Peyer's patch (tissue), 4 donors: ENCODE measurements around the gene VSIR. TPM values are rescaled to one million over a fixed set of nuclear protein-coding genes. Genes with fewer than 3 reads are reported as not detected.

Source experiments
- DNase-seq, 3 donors: peaks; one replicate each; pipeline ENCODE4 v3.0.0-alpha.2; 2017 to 2019
- H3K27ac ChIP-seq, 4 donors: fragments of 200-600 bp; sonication (generic); one replicate each; pipeline ENCODE4 v1.5.1; 2016 to 2019
- H3K27me3 ChIP-seq, 2 donors: fragments of 200-600 bp; sonication (generic); one replicate each; pipeline ENCODE4 v1.5.1; 2019
- H3K36me3 ChIP-seq, 3 donors: fragments of 200-600 bp; sonication (generic); one replicate each; pipeline ENCODE4 v1.5.1; 2016 to 2019
- H3K4me1 ChIP-seq, 4 donors: fragments of 200-600 bp; sonication (generic); one replicate each; pipeline ENCODE4 v1.5.1; 2016 to 2019
- H3K4me3 ChIP-seq, 4 donors: fragments of 200-600 bp; sonication (generic); 1 replicate in 3 of 4; 2 replicates in 1 of 4; pipeline ENCODE4 v1.5.1; 2016 to 2019; ENCODE audit warnings: mild to moderate bottlenecking in 1 of 4
- H3K9me3 ChIP-seq, 4 donors: fragments of 200-600 bp; sonication (generic); one replicate each; pipeline ENCODE4 v1.5.1; 2016 to 2019; ENCODE audit warnings: mild to moderate bottlenecking in 1 of 4
- POLR2A ChIP-seq, 2 donors: fragments of 450-650 bp; IDR thresholded peaks; one replicate each; pipeline ENCODE4 v1.5.1; 2017; ENCODE audit warnings: antibody characterized with exemption in 2 of 2, mild to moderate bottlenecking in 2 of 2, moderate library complexity in 2 of 2
- total RNA-seq, 4 donors: library from RNA; depleted of rRNA; stranded (reverse); fragments of >200 nt; gene quantifications; one replicate each; pipeline ENCODE4 v1.1.0, GENCODE V29; 2016
- TF ChIP-seq, protein P1 (sequence below), 6 experiments: fragments of 450-650 bp in 4 of 6; fragments of 200-600 bp in 2 of 6; sonication (generic) in 1 of 6; IDR thresholded peaks; one replicate each; pipeline ENCODE4 v1.5.1; 2017 to 2019; ENCODE audit warnings: antibody characterized with exemption in 6 of 6, mild to moderate bottlenecking in 3 of 6, moderate library complexity in 1 of 6

The VSIR gene
- total RNA-seq, 4 donors from 2014 or later: 38.0 to 169 (median 127) TPM

DNA sequence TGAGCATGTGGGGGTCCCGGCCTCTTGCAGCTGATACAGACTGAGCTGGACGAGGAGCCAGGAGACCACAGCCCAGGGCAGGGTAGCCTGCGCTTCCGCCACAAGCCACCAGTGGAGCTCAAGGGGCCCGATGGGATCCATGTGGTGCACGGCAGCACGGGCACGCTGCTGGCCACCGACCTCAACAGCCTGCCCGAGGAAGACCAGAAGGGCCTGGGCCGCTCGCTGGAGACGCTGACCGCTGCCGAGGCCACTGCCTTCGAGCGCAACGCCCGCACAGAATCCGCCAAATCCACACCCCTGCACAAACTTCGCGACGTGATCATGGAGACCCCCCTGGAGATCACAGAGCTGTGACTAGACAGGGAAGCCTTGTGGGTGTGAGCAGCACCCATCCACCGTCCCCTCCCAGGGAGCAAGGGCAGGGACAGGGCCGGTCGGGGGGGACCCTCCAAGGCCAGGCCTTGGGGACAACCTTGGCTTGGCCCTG lies 41.6 kb upstream of the VSIR start:
- TF ChIP-seq, protein P1, sequence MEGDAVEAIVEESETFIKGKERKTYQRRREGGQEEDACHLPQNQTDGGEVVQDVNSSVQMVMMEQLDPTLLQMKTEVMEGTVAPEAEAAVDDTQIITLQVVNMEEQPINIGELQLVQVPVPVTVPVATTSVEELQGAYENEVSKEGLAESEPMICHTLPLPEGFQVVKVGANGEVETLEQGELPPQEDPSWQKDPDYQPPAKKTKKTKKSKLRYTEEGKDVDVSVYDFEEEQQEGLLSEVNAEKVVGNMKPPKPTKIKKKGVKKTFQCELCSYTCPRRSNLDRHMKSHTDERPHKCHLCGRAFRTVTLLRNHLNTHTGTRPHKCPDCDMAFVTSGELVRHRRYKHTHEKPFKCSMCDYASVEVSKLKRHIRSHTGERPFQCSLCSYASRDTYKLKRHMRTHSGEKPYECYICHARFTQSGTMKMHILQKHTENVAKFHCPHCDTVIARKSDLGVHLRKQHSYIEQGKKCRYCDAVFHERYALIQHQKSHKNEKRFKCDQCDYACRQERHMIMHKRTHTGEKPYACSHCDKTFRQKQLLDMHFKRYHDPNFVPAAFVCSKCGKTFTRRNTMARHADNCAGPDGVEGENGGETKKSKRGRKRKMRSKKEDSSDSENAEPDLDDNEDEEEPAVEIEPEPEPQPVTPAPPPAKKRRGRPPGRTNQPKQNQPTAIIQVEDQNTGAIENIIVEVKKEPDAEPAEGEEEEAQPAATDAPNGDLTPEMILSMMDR (IDR thresholded peaks at IDR 0.05): no peak
- TF ChIP-seq POLR2A (IDR thresholded peaks at IDR 0.05): no peak
- Histone ChIP-seq H3K27ac (no peak overlapping the region), H3K27me3 (no peaks in the 10 kb centered on the region), H3K9me3 (no peaks in the 10 kb centered on the region), H3K4me1 (peaks cover 0 to 9% (median 0%) of the 10 kb centered on the region in 4 donors), H3K4me3 (no peak overlapping the region), H3K36me3 (peaks cover 0 to 52% (median 7%) of the 10 kb centered on the region in 3 donors)
- no peak for DNase-seq

DNA sequence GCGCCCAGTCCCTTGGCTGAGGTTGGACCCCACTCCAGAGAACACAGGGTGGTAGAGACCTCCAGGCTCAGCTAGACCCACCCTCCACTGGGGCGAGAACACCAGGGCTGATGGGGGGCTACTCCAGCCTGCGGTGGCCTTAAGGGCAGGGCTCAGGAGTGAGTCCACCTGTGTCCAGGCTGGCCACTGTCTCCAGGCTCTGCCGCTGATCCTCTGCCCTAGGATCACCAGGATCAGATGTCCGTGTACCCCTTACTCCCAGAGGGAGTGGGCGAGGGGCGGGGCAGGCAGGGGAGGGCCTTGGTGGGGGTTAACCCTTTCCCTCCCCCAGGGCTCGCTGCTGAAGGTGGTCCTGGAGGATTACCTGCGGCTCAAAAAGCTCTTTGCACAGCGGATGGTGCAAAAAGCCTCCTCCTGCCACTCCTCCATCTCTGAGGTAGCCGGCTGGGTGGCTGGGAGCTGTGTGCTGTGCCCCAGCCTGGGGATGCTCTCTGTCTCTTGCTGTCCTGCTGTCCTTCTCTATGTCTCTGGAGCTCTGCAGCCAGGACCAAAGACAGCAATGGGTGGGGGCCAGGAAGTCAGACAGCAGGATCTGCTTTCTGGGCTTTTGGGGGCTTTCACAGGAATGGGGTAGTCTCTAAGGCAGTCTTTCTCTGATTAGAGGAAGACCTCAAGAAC lies 39.7 kb upstream of the VSIR start:
- peaks cover 0 to 9% (median 0%) of the 10 kb centered on the region in 4 donors for H3K4me1 ChIP-seq
- H3K27ac ChIP-seq: no peak overlapping the region
- no peaks in the 10 kb centered on the region for H3K9me3 ChIP-seq
- peaks cover 0 to 33% (median 0%) of the 10 kb centered on the region in 3 donors for H3K36me3 ChIP-seq
- H3K4me3 ChIP-seq: no peak overlapping the region
- TF ChIP-seq, protein P1 (IDR thresholded peaks at IDR 0.05): no peak
- no peak for TF ChIP-seq POLR2A (IDR thresholded peaks at IDR 0.05)
- H3K27me3 ChIP-seq: no peaks in the 10 kb centered on the region
- DNase-seq: no peak

DNA sequence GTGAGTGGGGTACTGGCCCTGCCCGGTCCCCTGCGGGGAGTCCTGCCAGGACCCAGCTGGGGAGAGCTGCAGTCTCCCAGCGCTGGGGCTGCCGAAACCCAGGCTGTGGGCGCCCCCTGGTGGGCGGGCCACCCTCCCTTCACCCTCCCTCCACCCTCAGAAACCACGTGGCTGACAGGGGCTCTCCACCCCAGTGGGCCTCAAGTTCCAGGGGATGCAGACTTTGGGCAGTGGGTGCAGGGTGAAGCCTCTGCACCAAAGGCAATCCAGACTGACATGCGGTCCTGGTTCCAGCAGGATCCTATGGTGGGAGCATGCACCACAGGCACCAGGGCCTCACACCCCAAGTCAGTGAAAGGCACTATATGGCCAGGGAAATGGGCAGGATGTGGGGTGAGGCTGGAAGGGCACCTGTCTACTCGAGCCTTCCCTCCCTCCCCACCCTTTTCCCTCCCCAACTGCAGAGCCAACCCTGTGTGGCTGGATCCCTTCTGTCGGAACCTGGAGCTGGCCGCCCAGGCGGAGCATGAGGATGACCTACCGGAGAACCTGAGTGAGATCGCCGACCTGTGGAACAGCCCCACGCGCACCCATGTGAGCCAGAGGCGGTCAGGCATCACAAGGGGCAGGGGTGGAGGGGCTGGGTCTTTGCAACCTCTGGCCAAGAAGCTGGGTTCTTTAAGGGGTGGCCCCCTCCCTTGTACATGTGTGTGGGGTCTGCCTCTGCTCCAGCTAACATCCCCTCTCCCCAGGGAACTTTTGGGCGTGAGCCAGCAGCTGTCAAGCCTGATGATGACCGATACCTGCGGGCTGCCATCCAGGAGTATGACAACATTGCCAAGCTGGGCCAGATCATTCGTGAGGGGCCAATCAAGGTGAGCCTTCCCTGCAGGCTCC lies 38.9 kb upstream of the VSIR start:
- H3K36me3 ChIP-seq: peaks cover 0 to 25% (median 0%) of the 10 kb centered on the region in 3 donors
- no peaks in the 10 kb centered on the region for H3K27me3 ChIP-seq
- H3K4me3 ChIP-seq: no peak overlapping the region
- DNase-seq: peak; percentile 70 to 90 (median 85)
- TF ChIP-seq, protein P1 (IDR thresholded peaks at IDR 0.05): peak; percentile 86 to 91 (median 90)
- TF ChIP-seq POLR2A (IDR thresholded peaks at IDR 0.05): no peak
- H3K4me1 ChIP-seq: peaks cover 0 to 9% (median 0%) of the 10 kb centered on the region in 4 donors
- no peaks in the 10 kb centered on the region for H3K9me3 ChIP-seq
- H3K27ac ChIP-seq: no peak overlapping the region

DNA sequence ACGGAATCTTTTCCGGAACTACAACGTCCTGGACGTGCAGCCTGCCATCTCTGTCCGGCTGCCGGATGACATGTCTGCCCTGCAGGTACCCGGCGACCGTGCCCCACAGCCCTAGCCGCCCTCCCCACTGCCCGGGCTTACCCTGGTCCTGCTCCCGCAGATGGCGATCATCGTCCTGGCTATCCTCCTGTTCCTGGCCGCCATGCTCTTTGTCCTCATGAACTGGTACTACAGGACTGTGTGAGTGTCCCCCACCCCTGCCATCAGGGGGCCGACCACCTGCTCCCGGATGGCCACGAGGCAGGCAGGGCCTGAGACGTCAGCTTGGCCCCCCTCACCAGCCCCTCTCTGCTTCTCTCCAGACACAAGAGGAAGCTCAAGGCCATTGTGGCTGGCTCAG lies 38.0 kb upstream of the VSIR start:
- Histone ChIP-seq H3K4me3 (no peak overlapping the region), H3K9me3 (no peaks in the 10 kb centered on the region), H3K27ac (no peak overlapping the region), H3K36me3 (peaks cover 0 to 16% (median 0%) of the 10 kb centered on the region in 3 donors), H3K27me3 (no peaks in the 10 kb centered on the region), H3K4me1 (peaks cover 0 to 9% (median 0%) of the 10 kb centered on the region in 4 donors)
- TF ChIP-seq POLR2A (IDR thresholded peaks at IDR 0.05): no peak
- TF ChIP-seq, protein P1 (IDR thresholded peaks at IDR 0.05): no peak
- DNase-seq: no peak

DNA sequence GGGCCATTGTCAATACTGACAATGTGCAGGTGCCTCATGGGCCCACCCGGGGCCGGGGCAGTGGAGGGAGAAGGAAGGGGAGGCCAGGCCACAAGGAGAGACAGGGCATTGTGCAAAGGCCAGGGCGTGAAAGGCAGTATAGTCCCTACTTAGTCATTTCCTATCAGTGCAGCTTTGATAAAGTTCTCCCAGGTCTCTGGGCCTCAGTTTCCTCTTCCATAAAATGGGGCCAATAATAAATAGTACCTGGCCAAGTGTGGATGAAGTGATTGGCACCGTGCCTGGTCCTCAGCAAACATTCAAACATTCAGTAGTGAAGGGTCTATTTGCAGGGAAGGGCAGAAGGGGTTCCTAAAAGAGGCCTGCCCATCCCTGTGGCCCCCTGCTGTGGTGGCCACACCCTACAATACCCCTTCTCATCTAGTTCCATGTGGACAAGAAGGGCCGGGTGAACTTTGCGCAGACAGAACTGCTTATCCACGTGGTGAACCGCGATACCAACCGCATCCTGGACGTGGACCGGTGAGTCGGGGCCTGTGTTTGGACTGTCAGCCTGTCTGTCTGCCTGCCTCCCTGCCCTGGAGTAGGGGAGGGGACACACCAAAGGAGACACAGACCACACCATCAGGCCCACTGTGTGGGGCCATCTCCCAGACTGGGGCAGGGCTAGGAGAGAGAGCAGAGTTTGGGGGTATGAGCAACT lies 36.9 kb upstream of the VSIR start:
- Histone ChIP-seq H3K27me3 (no peaks in the 10 kb centered on the region), H3K27ac (no peak overlapping the region), H3K9me3 (no peaks in the 10 kb centered on the region), H3K36me3 (peaks cover 0 to 4% (median 0%) of the 10 kb centered on the region in 3 donors), H3K4me3 (no peak overlapping the region), H3K4me1 (peaks cover 0 to 9% (median 2%) of the 10 kb centered on the region in 4 donors)
- TF ChIP-seq POLR2A (IDR thresholded peaks at IDR 0.05): no peak
- TF ChIP-seq, protein P1 (IDR thresholded peaks at IDR 0.05): no peak
- no peak for DNase-seq
